WTC11 (cell line): ENCODE measurements around the gene DPEP2. TPM values are rescaled to one million over a fixed set of nuclear protein-coding genes. Genes with fewer than 3 reads are reported as not detected.

Experiments
- CREM ChIP-seq: sonication (generic); formaldehyde crosslinking; IDR thresholded peaks from 2 replicates; pipeline ENCODE4 v1.8.1; 2022; ENCODE audit warnings: mild to moderate bottlenecking, missing genetic modification reagents, moderate library complexity
- E2F4 ChIP-seq: sonication (generic); formaldehyde crosslinking; IDR thresholded peaks from 2 replicates; pipeline ENCODE4 v1.8.1; 2022; ENCODE audit warnings: low read depth, mild to moderate bottlenecking, moderate library complexity, missing genetic modification reagents, borderline replicate concordance
- E2F5 ChIP-seq: sonication (generic); formaldehyde crosslinking; IDR thresholded peaks from 2 replicates; pipeline ENCODE4 v1.8.1; 2022; ENCODE audit warnings: mild to moderate bottlenecking, moderate library complexity, missing genetic modification reagents
- ELF4 ChIP-seq: sonication (generic); formaldehyde crosslinking; IDR thresholded peaks from 2 replicates; pipeline ENCODE4 v1.8.1; 2022; ENCODE audit warnings: low read depth, mild to moderate bottlenecking, moderate library complexity, missing genetic modification reagents
- FOXK1 ChIP-seq: sonication (generic); formaldehyde crosslinking; IDR thresholded peaks from 2 replicates; pipeline ENCODE4 v1.8.0; 2022; ENCODE audit warnings: mild to moderate bottlenecking, moderate library complexity, missing genetic modification reagents
- GRHL2 ChIP-seq: fragments of 250-450 bp; sonication (Bioruptor Pico); IDR thresholded peaks from 2 replicates; pipeline ENCODE4 v1.8.0; 2022; ENCODE audit warnings: mild to moderate bottlenecking, moderate library complexity; ENCODE audit not compliant: insufficient replicate concordance, severe bottlenecking
- HMGA2 ChIP-seq: fragments of 250-450 bp; sonication (Bioruptor Pico); IDR thresholded peaks from 2 replicates; pipeline ENCODE4 v1.4.0; 2021; ENCODE audit warnings: mild to moderate bottlenecking, moderate library complexity
- HMGXB4 ChIP-seq: sonication (generic); formaldehyde crosslinking; IDR thresholded peaks from 2 replicates; pipeline ENCODE4 v1.8.1; 2023; ENCODE audit warnings: mild to moderate bottlenecking, moderate library complexity, missing genetic modification reagents
- IRF2 ChIP-seq: sonication (generic); formaldehyde crosslinking; IDR thresholded peaks from 2 replicates; pipeline ENCODE4 v1.8.0; 2022; ENCODE audit warnings: low read depth, missing genetic modification reagents, borderline replicate concordance
- JUN ChIP-seq: sonication (generic); formaldehyde crosslinking; IDR thresholded peaks from 2 replicates; pipeline ENCODE4 v1.8.0; 2023; ENCODE audit warnings: mild to moderate bottlenecking, missing genetic modification reagents
- NFATC4 ChIP-seq: fragments of 250-450 bp; sonication (Bioruptor Pico); IDR thresholded peaks from 2 replicates; pipeline ENCODE4 v1.9.0; 2021; ENCODE audit warnings: mild to moderate bottlenecking
- NFE2L1 ChIP-seq: sonication (generic); formaldehyde crosslinking; IDR thresholded peaks from 2 replicates; pipeline ENCODE4 v1.8.1; 2023; ENCODE audit warnings: missing genetic modification reagents
- NR2C2 ChIP-seq: sonication (generic); formaldehyde crosslinking; IDR thresholded peaks from 2 replicates; pipeline ENCODE4 v1.8.0; 2022; ENCODE audit warnings: mild to moderate bottlenecking, missing genetic modification reagents
- SOX15 ChIP-seq: fragments of 250-450 bp; sonication (Bioruptor Pico); IDR thresholded peaks from 2 replicates; pipeline ENCODE4 v1.9.0; 2021; ENCODE audit warnings: mild to moderate bottlenecking
- TEAD1 ChIP-seq: sonication (generic); formaldehyde crosslinking; IDR thresholded peaks from 2 replicates; pipeline ENCODE4 v1.8.0; 2022; ENCODE audit warnings: mild to moderate bottlenecking, missing genetic modification reagents
- ZNF121 ChIP-seq: sonication (generic); formaldehyde crosslinking; IDR thresholded peaks from 2 replicates; pipeline ENCODE4 v1.8.0; 2023; ENCODE audit warnings: missing genetic modification reagents
- ZNF317 ChIP-seq: sonication (generic); formaldehyde crosslinking; IDR thresholded peaks from 2 replicates; pipeline ENCODE4 v1.8.1; 2023; ENCODE audit warnings: low read depth, mild to moderate bottlenecking, moderate library complexity, missing genetic modification reagents, borderline replicate concordance
- ZNF416 ChIP-seq: fragments of 250-450 bp; sonication (Bioruptor Pico); IDR thresholded peaks from 2 replicates; pipeline ENCODE4 v1.9.0; 2021; ENCODE audit warnings: mild to moderate bottlenecking, inconsistent platforms
- total RNA-seq: library from RNA; stranded (reverse); gene quantifications from 3 replicates; pipeline ENCODE4 v1.2.3, GENCODE V29; 2021
- TF ChIP-seq, protein P1 (sequence below): sonication (generic); formaldehyde crosslinking; IDR thresholded peaks from 2 replicates; pipeline ENCODE4 v1.8.1; 2022; ENCODE audit warnings: mild to moderate bottlenecking, missing genetic modification reagents, moderate library complexity, borderline replicate concordance
- TF ChIP-seq, protein P2 (sequence below): sonication (generic); formaldehyde crosslinking; IDR thresholded peaks from 2 replicates; pipeline ENCODE4 v1.8.0; 2022; ENCODE audit warnings: mild to moderate bottlenecking, missing genetic modification reagents
- TF ChIP-seq, protein P3 (sequence below): fragments of 250-450 bp; sonication (Bioruptor Pico); IDR thresholded peaks from 2 replicates; pipeline ENCODE4 v1.8.0; 2021; ENCODE audit warnings: mild to moderate bottlenecking
- TF ChIP-seq, protein P4 (sequence below): sonication (generic); formaldehyde crosslinking; IDR thresholded peaks from 2 replicates; pipeline ENCODE4 v1.8.0; 2023; ENCODE audit warnings: missing genetic modification reagents
- TF ChIP-seq, protein P5 (sequence below): fragments of 200-600 bp; IDR thresholded peaks from 2 replicates; pipeline ENCODE4 v1.8.0; 2022; ENCODE audit warnings: antibody characterized with exemption
- TF ChIP-seq, protein P6 (sequence below): sonication (generic); formaldehyde crosslinking; conservative IDR thresholded peaks from 2 replicates; pipeline ENCODE4 v1.8.1; 2022; ENCODE audit warnings: mild to moderate bottlenecking, missing genetic modification reagents
- TF ChIP-seq, protein P7 (sequence below): sonication (generic); formaldehyde crosslinking; IDR thresholded peaks from 2 replicates; pipeline ENCODE4 v1.8.0; 2022; ENCODE audit warnings: mild to moderate bottlenecking, missing genetic modification reagents

DPEP2 gene
- total RNA-seq, 1 experiment from 2014 or later: 0.13 TPM

DNA sequence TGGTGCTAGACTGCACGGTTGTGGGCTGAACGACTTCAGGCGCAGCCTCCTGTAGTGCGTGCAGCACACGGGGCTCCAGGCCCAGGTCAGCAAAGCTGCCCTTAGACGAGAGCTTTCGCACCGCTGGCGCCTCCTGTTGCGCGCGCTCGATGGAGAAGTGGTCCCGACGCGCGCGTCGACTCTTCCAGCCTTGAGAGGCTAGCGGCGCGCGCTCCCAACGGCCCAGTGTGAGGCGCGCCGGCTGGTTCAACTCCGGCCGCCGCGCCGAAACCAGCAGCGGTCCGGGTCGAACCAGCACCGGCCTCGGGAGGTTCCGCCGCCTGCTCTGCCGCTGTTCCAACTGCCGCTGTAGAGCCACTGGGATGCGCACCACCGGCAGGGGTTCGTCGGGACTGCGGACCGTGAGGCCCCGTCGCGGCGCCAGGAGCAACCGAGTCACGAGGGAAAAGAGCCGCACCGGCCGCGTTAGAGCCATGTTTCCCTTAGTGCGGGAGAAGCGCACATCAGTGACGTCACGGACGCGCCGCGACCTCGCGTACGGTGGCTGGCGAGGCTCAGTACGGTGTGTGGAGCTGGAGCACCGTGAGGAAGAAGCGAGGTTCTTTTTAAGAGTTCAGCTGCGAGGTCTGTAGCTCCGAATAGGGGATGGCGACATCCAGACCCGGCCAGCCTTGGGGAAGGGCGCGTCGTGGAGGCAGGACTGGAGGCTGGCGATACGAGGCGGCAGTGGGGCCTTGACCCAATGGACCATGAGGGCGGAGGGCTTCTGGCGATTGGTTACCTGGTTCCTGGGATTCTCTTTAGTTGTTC is 23.6 kb upstream of the DPEP2 start, which contains the start of the genes DDX28 and DUS2 (continued):
- TF ChIP-seq, protein P1, sequence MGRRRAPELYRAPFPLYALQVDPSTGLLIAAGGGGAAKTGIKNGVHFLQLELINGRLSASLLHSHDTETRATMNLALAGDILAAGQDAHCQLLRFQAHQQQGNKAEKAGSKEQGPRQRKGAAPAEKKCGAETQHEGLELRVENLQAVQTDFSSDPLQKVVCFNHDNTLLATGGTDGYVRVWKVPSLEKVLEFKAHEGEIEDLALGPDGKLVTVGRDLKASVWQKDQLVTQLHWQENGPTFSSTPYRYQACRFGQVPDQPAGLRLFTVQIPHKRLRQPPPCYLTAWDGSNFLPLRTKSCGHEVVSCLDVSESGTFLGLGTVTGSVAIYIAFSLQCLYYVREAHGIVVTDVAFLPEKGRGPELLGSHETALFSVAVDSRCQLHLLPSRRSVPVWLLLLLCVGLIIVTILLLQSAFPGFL (CRISPR knock-in tag): no peak; the same call in 1 of the 2 replicates
- peak; percentile 81; the same call in 1 of the 2 replicates for TF ChIP-seq NFE2L1 (CRISPR knock-in tag)
- TF ChIP-seq, protein P2, sequence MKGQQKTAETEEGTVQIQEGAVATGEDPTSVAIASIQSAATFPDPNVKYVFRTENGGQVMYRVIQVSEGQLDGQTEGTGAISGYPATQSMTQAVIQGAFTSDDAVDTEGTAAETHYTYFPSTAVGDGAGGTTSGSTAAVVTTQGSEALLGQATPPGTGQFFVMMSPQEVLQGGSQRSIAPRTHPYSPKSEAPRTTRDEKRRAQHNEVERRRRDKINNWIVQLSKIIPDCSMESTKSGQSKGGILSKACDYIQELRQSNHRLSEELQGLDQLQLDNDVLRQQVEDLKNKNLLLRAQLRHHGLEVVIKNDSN: peak; percentile 72
- no peak for TF ChIP-seq IRF2 (CRISPR knock-in tag)
- TF ChIP-seq HMGXB4 (CRISPR knock-in tag): peak; percentile 80; the same call in 1 of the 2 replicates
- TF ChIP-seq, protein P3, sequence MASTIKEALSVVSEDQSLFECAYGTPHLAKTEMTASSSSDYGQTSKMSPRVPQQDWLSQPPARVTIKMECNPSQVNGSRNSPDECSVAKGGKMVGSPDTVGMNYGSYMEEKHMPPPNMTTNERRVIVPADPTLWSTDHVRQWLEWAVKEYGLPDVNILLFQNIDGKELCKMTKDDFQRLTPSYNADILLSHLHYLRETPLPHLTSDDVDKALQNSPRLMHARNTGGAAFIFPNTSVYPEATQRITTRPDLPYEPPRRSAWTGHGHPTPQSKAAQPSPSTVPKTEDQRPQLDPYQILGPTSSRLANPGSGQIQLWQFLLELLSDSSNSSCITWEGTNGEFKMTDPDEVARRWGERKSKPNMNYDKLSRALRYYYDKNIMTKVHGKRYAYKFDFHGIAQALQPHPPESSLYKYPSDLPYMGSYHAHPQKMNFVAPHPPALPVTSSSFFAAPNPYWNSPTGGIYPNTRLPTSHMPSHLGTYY (CRISPR knock-in tag): no peak
- TF ChIP-seq TEAD1 (CRISPR knock-in tag): peak; percentile 79; the same call in 1 of the 2 replicates
- no peak for TF ChIP-seq NFATC4
- 0 out of 2 replicates have a peak, but pooled peaks have one; percentile 29 for TF ChIP-seq E2F5 (CRISPR knock-in tag)
- peak; percentile 100 for TF ChIP-seq CREM
- TF ChIP-seq, protein P4, sequence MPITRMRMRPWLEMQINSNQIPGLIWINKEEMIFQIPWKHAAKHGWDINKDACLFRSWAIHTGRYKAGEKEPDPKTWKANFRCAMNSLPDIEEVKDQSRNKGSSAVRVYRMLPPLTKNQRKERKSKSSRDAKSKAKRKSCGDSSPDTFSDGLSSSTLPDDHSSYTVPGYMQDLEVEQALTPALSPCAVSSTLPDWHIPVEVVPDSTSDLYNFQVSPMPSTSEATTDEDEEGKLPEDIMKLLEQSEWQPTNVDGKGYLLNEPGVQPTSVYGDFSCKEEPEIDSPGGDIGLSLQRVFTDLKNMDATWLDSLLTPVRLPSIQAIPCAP (CRISPR knock-in tag): peak; percentile 84; the same call in 1 of the 2 replicates
- TF ChIP-seq ZNF121 (CRISPR knock-in tag): peak; percentile 55; the same call in 1 of the 2 replicates
- TF ChIP-seq FOXK1 (CRISPR knock-in tag): peak; percentile 100
- TF ChIP-seq GRHL2 (CRISPR knock-in tag): no peak
- TF ChIP-seq, protein P5, sequence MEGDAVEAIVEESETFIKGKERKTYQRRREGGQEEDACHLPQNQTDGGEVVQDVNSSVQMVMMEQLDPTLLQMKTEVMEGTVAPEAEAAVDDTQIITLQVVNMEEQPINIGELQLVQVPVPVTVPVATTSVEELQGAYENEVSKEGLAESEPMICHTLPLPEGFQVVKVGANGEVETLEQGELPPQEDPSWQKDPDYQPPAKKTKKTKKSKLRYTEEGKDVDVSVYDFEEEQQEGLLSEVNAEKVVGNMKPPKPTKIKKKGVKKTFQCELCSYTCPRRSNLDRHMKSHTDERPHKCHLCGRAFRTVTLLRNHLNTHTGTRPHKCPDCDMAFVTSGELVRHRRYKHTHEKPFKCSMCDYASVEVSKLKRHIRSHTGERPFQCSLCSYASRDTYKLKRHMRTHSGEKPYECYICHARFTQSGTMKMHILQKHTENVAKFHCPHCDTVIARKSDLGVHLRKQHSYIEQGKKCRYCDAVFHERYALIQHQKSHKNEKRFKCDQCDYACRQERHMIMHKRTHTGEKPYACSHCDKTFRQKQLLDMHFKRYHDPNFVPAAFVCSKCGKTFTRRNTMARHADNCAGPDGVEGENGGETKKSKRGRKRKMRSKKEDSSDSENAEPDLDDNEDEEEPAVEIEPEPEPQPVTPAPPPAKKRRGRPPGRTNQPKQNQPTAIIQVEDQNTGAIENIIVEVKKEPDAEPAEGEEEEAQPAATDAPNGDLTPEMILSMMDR: no peak
- TF ChIP-seq, protein P6, sequence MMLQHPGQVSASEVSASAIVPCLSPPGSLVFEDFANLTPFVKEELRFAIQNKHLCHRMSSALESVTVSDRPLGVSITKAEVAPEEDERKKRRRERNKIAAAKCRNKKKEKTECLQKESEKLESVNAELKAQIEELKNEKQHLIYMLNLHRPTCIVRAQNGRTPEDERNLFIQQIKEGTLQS (CRISPR knock-in tag): no peak; the same call in 1 of the 2 replicates
- no peak for TF ChIP-seq HMGA2 (CRISPR knock-in tag)
- TF ChIP-seq NR2C2: 0 out of 2 replicates have a peak, but pooled peaks have one; percentile 19
- no peak for TF ChIP-seq ZNF317
- no peak; the same call in 1 of the 2 replicates for TF ChIP-seq E2F4 (CRISPR knock-in tag)
- no peak for TF ChIP-seq ZNF416 (CRISPR knock-in tag)
- peak; percentile 83; the same call in 1 of the 2 replicates for TF ChIP-seq JUN (CRISPR knock-in tag)
- no peak for TF ChIP-seq SOX15 (CRISPR knock-in tag)
- no peak for TF ChIP-seq ELF4 (CRISPR knock-in tag)
- TF ChIP-seq, protein P7, sequence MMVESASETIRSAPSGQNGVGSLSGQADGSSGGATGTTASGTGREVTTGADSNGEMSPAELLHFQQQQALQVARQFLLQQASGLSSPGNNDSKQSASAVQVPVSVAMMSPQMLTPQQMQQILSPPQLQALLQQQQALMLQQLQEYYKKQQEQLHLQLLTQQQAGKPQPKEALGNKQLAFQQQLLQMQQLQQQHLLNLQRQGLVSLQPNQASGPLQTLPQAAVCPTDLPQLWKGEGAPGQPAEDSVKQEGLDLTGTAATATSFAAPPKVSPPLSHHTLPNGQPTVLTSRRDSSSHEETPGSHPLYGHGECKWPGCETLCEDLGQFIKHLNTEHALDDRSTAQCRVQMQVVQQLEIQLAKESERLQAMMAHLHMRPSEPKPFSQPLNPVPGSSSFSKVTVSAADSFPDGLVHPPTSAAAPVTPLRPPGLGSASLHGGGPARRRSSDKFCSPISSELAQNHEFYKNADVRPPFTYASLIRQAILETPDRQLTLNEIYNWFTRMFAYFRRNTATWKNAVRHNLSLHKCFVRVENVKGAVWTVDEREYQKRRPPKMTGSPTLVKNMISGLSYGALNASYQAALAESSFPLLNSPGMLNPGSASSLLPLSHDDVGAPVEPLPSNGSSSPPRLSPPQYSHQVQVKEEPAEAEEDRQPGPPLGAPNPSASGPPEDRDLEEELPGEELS (CRISPR knock-in tag): peak; percentile 96
